ENCODE data around the gene CCDC157.

The CCDC157 gene

DNA sequence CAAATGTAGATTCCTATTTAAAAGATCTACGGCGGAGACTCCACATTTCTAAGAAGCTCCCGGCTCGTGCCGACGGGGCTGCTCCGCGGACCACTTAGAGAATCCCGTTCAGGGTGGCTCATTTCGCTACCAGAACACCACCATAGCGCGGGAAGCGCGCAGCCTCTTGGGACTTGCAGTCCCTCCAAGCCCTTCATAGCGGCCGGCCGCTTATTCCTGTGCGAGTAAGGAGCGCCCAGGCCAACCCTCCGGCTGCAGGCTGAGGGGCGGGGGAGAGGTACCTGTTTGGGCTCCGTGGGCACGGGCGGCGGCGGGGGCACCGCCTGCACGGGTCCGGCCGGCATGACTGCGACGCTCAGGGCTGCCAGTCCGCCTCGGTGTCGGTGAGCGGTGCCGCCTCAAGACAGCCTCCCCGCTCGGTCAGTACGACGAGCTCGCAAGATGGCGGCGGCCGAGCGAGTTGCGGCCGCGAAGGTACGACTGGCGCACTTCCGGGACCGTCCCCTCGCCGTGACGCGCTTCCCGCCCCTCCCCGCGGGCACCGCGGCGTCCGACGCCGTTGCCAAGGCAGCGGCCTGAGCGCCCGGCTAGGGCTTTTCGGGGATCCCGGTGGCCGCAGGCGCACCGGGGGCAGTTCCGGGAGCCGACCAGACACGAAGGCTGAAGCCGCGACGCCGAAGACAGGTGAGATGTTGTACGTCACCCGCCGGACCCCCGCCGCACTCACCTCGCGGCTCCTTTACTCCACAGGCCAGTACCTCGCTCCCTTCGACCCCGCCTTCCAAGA lies at the start of gene CCDC157, which contains the start of gene SF3A1:
Gene CCDC157 (plus strand): TSS at position 559 of the 787 bp plus-strand sequence. CDS start 8,994 bp downstream, outside the sequence.
Gene SF3A1 (minus strand): TSS at position 446 of the 787 bp plus-strand sequence. CDS start 102 bp downstream, at position 344.
- peak; percentile 95 for DNase-seq

DNA sequence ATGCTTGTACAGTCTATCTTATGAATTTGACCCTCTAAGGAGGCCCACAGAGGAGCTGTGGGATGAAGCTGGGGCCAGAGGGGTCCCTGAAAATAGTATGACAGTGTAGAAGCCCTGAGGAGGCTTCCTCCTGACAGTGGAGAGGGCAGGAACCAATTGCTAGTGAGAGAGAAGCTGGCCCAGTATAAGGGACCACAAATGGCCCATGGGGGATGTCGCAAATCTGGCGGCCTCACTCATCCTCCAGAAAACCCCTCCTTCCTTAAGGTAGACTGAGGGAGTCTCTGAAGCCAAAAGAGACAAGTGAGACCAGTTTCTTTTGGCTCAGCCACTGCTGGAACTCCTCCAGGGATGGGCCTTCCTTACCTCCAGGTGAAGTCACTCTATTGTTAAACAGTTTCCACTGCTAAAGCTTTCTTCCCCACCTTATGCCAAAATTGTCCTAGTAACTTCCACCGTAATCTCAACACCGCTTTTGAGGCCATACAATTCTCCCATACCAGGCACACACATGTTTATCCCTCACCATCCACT lies 49.7 kb upstream of the CCDC157 start:
- peak; percentile 67 for DNase-seq

DNA sequence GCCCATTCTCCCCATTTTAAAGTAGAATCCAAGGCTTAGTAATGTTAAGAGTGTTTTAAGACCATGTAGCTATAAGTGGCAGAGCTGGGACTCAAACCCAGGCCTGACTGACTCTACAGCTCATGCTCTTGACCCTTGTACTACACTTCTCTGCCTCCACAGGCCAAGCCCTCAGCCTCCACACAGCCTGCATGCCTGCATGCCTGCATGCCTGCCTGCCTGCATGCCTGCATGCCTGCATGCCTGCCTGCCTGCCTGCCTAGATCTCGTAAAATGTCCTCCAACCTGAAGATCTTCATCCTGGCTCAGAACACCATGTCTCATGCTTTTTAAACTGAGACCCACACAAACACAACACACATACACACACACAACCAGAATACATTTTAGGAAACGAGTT lies 48.7 kb upstream of the CCDC157 start:
- no peak for DNase-seq

DNA sequence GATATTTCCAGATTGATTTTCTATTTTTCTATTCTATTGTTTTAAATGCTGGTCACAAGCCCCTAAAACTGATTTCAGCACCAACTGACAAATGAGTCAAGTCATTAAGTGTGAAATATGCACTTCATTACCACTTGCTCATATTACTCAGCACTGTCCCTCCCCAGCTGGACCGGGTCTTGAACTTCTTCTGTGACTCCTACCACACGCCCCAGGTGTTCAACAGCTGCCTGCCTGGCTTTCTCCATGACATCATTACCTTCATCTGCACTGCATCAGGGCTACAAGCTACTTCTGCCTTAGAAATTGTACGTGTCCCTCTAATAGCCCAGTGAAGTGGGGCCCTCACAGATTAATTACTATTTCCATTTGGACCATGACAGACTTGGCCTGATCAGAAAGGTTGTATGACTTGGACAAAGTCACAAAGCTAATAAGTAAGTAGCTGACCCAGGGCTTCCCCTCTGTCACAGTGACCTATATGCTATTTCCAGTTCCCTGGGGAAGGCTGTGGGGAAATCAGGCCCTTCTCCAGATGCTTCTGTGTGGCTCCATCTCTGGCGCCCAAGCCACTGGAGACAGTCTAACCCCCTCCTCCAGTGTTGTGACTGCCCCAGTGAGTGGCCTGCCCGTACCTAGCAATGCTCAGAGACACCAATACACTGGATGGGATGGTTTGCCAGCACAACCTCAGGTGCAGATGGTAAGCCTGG lies 48.1 kb upstream of the CCDC157 start:
- peak; percentile 76 for DNase-seq

DNA sequence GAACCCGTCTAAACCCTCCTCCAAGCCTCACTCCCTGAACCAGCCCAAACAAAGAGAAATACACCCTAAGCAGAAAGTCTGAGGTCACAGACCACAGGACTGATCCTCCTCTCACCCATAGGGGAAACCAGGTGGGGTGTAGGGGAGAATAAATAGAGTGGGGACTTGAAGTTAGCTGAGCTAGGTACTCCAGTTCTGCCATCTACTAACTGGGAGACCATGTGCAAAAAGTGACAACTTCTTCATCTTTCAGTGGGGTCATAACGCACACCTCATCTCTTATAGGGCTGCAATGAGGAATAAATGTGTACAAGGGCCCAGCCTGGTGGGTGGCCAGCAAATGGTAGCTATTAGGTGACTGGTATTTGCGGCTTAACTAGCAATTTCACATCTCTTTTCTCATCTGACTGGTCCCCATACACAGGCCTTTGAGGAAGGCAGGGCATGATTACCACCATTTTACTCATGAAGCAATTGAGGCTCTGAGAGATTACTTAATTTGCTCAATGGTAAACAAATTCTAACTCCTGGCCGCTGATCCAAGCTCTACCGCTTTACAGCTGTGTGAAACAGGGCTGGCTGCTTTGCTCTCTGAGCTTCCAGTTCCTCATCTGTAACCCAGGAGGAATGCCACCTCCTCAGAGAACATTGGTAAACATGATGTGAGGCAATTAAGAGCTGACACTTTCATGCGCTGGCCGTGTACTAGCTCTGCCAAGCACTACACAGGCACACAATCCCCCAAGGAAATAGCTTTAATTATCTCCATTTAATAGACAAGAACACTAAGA lies 46.7 kb upstream of the CCDC157 start:
- DNase-seq = no peak

DNA sequence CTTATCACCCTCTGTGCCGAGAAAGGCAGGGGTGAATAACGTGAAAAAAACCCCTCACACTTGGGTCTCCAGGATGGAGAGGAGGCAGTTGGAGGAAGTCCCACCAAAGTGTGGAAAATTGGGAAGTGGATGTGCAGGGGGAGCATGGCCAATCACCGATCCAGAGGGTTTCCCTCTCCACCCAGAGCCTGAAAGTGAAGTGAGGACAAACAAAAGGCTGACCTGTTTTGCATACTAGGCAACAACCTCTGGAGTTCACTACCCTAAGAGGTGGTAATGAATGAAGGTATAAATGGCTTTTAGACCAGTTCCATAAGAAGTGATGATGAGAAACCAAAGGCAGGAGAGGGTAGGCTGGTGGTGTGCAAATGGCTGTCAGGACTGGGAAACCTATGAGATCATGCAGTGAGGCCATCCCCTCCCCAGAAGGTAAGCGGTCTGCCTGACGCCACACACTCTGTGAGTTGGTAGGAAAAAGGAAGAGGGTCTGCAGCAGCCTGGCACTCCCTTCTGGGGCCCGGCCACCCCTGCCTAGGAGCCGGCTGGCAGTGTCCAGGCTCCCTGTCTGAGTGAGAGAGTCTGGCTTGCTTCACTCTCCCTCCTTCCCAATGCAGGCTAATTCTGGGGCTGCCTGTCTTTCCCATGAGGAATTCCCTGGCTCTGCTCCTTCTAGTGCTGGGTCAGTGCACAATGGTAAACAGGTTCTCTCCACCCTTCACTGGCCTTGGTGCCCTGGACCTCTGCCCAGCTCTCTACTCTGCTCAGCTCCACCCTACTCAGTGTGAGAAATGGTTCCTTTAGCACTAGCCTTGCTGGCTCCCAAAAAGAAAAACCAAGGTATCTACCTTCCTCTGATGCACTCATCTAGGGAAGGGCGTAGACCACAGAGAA lies 45.7 kb upstream of the CCDC157 start:
- no peak for DNase-seq

DNA sequence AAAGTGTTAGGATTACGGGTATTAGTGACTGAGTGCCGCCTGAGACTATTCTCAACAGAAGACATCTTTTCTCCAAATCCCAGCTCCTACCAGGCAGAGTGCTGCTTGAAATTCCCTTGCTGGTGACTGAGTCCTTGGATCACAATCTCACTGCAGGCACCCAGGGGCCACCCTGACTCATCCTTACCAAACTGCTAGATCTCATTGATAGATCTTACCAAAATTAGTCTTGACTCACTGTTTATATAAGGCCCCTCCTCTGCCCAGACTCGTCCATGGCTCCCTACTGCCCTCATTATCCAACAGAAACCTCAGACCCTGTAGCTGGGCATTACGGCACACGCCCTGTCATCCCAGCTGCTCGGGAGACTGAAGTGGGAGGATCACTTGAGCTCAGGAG lies 44.8 kb upstream of the CCDC157 start:
- DNase-seq = peak; percentile 68

DNA sequence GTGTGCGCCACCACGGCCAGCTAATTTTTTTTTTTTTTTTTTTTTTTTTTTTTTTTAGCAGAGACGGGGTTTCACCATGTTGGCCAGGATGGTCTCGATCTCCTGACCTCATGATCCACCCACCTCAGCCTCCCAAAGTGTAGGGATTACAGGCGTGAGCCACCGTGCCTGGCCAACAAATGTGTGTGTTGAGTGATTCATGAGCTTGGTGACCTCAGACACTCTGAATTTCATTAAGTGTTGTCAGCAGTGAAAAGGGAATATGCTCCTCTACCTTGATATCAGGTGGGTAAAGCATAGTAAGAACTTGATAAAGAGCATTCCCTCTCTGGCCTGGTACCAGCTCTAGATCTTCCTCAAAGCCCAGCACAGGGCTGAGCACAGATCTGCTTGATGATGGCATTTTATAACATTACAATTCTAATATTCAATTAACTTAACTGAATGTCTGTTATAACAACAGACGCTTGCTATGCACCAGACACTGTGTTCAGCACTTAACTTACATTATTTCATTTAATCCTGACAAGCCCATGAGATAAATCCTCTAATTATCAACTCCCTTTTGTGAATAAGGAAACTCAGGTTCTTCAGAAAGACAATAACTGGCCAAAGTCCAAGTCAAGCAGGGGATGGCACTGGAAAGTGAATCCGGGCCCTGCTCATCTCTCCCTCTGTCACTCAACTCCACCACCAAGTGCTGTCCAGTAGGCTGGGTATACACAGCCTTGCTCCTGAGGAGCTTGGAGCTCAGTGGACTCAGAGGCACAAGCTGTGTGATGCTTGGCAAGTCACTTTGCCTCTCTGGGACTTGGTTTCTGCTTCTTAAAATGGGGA lies 43.1 kb upstream of the CCDC157 start:
- no peak for DNase-seq

DNA sequence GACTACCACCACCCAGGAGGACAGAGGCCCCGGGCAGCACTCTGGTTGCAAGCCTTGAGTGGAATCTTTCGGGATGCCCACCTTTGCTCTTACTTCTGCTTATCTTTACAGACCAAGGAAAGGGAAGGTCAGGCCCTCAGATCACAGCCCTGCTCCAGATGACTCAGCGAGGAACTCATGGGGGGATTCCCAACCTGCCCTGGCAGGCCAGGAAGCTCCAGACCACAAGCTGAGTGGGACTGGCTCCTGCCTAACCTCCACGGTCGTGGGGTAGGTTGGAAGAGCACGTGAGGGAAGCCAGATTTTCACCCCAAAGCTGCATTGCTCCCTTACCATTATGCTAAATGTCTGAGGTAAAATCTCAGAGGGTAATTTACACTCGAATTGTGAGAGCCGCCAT lies 41.9 kb upstream of the CCDC157 start:
- peak; percentile 85 for DNase-seq

DNA sequence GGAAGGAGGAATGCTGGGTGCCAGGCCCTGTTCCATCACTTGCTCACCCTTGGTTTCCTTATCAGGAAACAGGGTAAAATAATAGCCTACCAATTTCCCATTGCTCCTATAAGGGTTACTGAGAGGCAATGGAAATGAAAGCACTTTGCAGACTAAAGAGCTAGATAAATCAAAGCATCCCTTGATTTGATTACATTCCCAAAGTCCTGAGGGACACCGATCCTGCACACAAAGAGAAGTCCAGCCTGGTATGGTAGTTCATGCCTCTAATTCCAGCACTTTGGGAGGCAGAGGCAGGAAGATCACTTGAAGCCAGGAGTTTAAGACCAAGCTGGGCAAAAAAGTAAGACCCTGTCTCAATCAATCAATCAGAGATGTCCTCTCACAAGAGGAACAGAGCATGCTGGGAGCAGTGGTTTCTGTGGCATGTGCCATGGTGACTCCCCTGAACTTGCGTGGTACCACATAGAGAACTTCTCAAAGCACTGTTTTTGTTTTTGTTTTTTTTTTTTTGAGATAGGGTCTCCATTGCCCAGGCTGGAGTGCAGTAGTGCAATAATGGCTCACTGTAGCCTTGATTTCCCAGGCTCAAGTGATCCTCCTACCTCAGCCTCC lies 40.7 kb upstream of the CCDC157 start:
- no peak for DNase-seq

DNA sequence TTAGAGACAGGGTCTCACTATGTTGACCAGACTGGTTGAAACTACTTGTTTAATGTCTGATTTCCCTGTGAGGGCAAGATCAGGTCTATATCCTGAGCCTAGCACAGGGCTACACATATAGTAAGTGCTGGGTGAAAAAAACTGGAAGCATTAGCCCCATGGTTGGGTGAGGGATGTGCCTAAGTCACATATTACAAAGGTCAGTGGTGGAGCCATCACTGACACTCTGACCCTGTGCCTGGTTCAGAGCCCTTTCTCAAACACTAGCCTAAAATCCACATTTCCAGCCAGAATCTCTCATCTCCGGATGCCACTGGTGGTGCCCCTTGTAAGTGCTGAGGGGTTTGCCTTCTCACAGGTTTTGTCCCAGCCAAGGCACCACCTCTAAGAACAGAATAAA lies 39.0 kb upstream of the CCDC157 start:
- no peak for DNase-seq

DNA sequence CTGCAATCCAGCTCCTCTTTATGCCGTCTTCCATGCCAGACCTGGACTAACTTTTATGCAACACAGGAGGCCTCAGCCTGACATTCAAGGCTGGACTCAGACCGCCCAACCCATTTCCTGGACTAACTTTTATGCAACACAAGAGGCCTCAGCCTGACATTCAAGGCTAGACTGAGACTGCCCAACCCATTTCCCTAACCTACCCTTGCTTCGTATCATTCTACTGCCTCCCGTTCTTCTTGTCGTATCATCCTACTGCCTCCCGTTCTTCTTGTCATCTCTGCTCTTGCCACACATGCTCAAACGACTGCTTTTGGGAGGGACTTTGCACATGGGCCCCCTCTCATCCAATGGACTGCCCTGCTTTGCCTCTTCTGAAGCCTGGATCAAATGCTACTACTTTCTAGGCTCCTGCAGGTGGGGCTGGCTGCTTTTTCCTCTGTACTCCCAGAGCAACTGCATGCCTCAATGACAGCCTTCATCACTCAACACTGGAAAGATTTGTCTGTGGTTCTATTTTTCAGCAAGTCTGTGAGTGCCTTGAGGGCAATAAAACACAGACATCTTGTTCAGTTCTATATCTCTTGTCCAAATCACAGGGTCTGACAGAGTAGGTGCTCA lies 37.9 kb upstream of the CCDC157 start:
- DNase-seq = no peak

DNA sequence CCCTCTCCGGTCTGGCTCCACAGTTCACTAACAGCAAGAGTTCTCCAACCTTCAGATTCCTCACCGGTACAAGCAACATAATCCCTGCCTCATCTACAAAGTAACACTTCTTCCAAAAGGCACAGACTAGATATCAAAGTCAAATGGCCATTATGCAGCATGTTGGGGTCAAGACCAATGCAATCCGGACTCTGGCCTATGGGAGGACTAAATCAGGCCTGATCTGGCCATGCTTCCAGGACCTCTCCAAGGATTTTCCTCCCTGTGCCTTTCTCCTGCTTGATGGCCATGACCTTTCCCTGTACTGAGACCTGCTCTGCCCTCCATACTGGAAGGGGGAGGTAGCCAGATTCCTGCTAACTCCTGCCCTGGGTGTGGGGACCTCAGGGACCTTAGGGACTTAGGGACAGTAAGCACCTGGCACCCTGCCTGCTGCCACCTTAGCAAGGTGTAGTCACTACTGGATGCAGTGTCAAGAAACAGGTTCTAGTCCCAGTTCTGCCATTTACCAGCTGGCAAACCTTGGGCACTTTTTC lies 36.7 kb upstream of the CCDC157 start:
- no peak for DNase-seq

DNA sequence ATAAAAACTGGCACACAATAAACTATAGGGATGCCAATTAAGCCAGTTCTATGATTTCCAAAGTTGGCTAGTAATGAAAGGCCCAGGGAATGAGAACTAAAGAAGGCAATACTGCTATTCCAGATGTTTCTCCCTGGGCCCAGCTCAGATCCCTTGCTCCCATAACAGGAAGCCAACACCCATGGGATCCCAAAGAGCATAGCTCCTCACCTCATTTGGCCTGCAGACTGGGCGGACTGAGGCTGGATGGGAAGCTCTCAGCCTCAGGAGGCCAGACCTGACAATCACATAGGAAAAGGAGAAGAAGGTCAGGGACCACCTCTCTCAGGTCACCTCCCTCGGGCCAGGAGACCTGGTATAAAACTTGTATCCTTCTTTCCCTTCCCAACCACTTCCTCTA lies 35.3 kb upstream of the CCDC157 start:
- DNase-seq = no peak

DNA sequence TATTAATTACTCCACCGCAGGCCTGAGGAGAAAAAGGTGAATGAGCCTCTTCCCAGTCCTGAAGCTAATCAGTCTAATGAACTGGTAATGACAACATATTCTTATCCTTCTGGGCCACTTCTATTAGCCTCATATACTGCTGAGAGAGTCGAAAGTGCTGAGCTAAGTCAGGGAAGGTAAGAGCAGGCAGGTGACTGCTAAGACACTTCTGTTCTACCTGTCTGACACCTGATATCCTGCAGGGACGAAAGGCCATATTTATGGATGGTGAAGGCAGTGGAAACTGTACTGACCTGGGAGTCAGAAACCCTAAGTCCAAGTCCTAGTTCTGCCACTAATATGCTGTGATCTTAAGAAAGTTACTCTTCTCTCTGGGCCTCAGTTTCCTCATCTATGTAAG lies 33.6 kb upstream of the CCDC157 start:
- DNase-seq = no peak

DNA sequence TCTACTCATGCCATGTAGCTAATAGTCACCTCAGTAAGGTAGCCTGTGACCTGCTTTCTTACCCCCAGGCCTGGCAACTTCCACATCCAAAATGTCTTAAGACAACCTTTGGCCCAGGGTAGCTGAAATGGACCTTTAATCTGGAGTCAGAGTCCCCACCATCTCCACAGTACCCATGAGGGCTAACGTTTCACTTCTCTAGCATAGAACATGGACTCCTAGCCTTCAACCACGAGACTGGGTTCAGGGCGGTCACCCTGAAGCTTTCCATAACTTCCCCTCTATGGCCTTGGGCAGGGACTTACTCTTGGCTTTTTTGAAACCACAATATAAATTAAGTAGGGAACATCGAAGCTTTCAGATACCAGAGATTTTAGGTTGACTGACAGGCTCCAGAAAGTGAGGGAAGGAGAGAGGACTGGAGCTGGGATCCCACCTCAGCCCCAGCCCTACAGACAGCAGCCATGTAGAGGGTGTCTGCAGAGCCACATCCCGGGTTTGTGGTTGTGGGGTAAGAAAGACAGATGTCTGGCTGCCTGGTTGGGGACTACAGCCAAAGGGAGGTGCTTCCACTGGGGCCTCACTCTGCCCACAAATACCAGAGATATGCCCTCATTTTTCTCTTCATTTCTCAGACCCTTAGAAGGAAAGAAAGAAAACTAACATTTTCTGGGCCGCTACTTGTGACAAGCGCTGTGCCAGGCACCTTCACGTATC lies 32.6 kb upstream of the CCDC157 start:
- peak; percentile 67 for DNase-seq

DNA sequence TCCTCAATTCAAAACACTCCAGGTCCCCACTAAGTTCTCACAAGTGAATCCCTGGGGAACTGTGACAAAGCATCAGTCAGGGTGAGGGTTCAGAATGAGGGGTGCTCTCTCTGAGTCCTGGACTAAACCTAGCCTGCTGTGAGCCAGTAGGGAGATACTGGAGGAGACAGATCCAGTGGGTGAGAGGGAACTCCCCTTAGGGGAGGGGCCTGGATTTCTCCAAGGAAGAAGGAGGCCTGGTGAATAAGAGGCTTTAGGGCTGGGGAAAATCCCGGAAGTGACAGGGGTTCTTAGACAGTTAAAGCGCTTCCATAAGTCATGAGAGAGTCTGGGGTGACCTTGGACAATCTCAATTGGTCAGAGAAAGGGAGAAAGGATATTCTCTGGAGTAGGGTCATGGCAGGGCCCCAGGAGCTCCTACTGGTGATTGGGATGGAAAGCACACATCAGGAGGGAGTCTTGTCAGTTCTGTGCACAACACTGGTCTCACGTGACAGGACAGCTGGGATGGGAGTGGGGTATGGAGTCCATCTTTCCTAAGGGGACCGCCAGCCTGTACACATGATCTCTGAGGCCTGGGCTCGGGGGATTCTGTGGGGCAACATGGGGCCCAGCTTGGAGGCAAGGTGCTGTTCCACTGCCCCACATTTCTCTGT lies 31.6 kb upstream of the CCDC157 start:
- no peak for DNase-seq

DNA sequence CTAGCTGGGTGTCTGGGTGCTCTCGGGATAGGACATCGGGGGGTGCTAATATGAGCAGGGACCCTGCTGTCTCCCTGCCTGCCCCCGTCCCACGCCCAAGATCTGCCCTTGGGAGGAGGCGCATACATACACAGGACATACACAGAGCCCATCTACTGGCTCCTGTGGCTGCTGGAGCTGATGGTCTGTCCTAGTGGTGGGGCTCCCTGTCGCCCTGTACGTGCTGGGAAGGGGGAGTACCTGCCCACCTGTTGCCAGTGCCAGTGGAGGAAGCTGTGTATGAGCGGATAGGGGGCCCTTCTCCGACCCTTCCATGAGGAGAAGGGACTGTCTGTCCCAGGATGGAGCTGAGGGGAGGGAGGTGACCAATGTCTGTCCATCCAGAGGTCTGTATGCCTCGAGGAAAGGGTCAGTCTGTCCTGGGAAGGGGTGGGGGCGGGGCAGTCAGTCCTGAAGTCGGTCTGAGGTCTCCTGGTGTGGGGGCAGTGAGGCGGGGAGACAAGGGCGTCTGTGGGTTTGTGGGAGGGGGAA lies 31.0 kb upstream of the CCDC157 start:
- DNase-seq = no peak

Measured in activated effector memory CD4-positive, alpha-beta T cell treated with anti-CD3 and anti-CD28 coated beads, Interleukin-2, amount 50 U/mL, for 16 hours (primary cell).